H1 (cell line): ENCODE data around the gene UTS2B. TPM values are rescaled to one million over a fixed set of nuclear protein-coding genes. Genes with fewer than 3 reads are reported as not detected.
A peak's percentile ranks its signal among the peaks of the same experiment; 100 is the strongest.

Experiments used
- CHD7 ChIP-seq: fragments of 300-600 bp; sonication (generic); IDR thresholded peaks from 2 replicates; pipeline ENCODE4 v1.7.1; 2012; ENCODE audit warnings: low read length, moderate library complexity, mild to moderate bottlenecking, inconsistent platforms; ENCODE audit not compliant: insufficient replicate concordance
- polyA plus RNA-seq, 7 experiments: library from polyadenylated mRNA; depleted of rRNA in 3 of 7; stranded (reverse) in 5 of 7; unstranded in 2 of 7; fragments of >200 nt in 5 of 7; fragments of 200-250 nt in 2 of 7; gene quantifications; 1 replicate in 5 of 7; 2 replicates in 1 of 7; 4 replicates in 1 of 7; pipeline versions ENCODE4 v1.2.1 to v1.2.3, GENCODE V29; 2011 to 2013; ENCODE audit warnings: missing spikeins in 2 of 7, mixed read lengths in 2 of 7
- total RNA-seq: library from RNA; stranded (reverse); fragmentation: NEBNext Ultra II Directional; extraction: Animal tissue kit (Norgen Biotek cat#: 25700); gene quantifications from 2 replicates; pipeline ENCODE4 v1.2.1, GENCODE V29; 2021

UTS2B gene
- total and polyA plus RNA-seq, 2 of the 8 experiments (the other 6 are each of a cell fraction or from before 2014, with no cell fraction given) = not detected

GRCh38 chr3:191369616-191370010 lies 39.3 kb upstream of the UTS2B start (continued):
- TF ChIP-seq CHD7 = peak; percentile 11
